Bronchial epithelial cell (primary cell): ENCODE measurements around the gene IFT81. TPM values are rescaled to one million over a fixed set of nuclear protein-coding genes. Genes with fewer than 3 reads are reported as not detected.
"Not testable (repeated sequence)": the region's sequence is repeated elsewhere in the genome, so short reads cannot be mapped to it uniquely, and the experiment has no call there.

Experiments used
- DNase-seq: peaks from one replicate; pipeline ENCODE4 v3.0.0-alpha.2; 2010; ENCODE audit warnings: low read depth
- FAIRE-seq: peaks from 2 replicates; lab custom pipeline; 2011; peaks lifted over from hg19 to GRCh38; lab: Jason Lieb, UNC
- H3K27me3 ChIP-seq: 2 replicates; pipeline ENCODE4 v1.5.1; 2011; ENCODE audit warnings: low read length; ENCODE audit not compliant: control insufficient read depth, insufficient read depth
- H3K36me3 ChIP-seq: 2 replicates; pipeline ENCODE4 v1.5.1; 2011; ENCODE audit warnings: low read length; ENCODE audit not compliant: control insufficient read depth, insufficient read depth
- H3K4me3 ChIP-seq: 2 replicates; pipeline ENCODE4 v1.5.1; 2011; ENCODE audit warnings: mild to moderate bottlenecking, low read depth, low read length, control low read depth
- CTCF ChIP-seq: IDR thresholded peaks from 2 replicates; pipeline ENCODE4 v1.5.1; 2011; ENCODE audit warnings: mild to moderate bottlenecking, moderate library complexity, low read length, control low read depth, inconsistent platforms; ENCODE audit not compliant: insufficient read depth, severe bottlenecking
- total RNA-seq: library from RNA; depleted of rRNA; stranded (reverse); fragments of >200 nt; gene quantifications from 2 replicates; pipeline ENCODE4 v1.2.1, GENCODE V29; 2014

Gene IFT81
- total RNA-seq, 1 donor from 2014 or later: 5.8 TPM

GRCh38 chr12:110249716-110250225 lies 125.6 kb downstream of the IFT81 start:
- Histone ChIP-seq H3K27me3 (no peaks in the 10 kb centered on the region), H3K4me3 (no peak overlapping the region), H3K36me3 (no peaks in the 10 kb centered on the region)
- TF ChIP-seq CTCF: no peak
- DNase-seq: no peak
- FAIRE-seq: no peak

- Histone ChIP-seq H3K4me3 (no peak overlapping the region), H3K27me3 (no peaks in the 10 kb centered on the region), H3K36me3 (no peaks in the 10 kb centered on the region)
- FAIRE-seq: no peak
- no peak for DNase-seq
- TF ChIP-seq CTCF: no peak
Observed at GRCh38 chr12:110251381-110251780, 127.2 kb downstream of the IFT81 start.

GRCh38 chr12:110252716-110253115 lies 128.6 kb downstream of the IFT81 start:
- H3K27me3 ChIP-seq: no peaks in the 10 kb centered on the region
- FAIRE-seq: no peak

GRCh38 chr12:110253176-110253575 lies 129.0 kb downstream of the IFT81 start:
- TF ChIP-seq CTCF: no peak
- FAIRE-seq (no peak), DNase-seq (no peak)
- Histone ChIP-seq H3K36me3 (no peaks in the 10 kb centered on the region), H3K4me3 (no peak overlapping the region), H3K27me3 (no peaks in the 10 kb centered on the region)

More at GRCh38 chr12:110252716-110253115, 128.6 kb downstream of the IFT81 start:
- no peak for TF ChIP-seq CTCF
- H3K36me3 ChIP-seq: no peaks in the 10 kb centered on the region
- H3K4me3 ChIP-seq: no peak overlapping the region
- DNase-seq: no peak

- DNase-seq: no peak
- Histone ChIP-seq H3K27me3 (no peaks in the 10 kb centered on the region), H3K4me3 (no peak overlapping the region), H3K36me3 (no peaks in the 10 kb centered on the region)
- FAIRE-seq: no peak
- TF ChIP-seq CTCF: no peak
Observed at GRCh38 chr12:110254971-110255540, 130.9 kb downstream of the IFT81 start.

- not testable (repeated sequence) for FAIRE-seq, DNase-seq, H3K4me3 ChIP-seq, H3K36me3 ChIP-seq, H3K27me3 ChIP-seq
Observed at GRCh38 chr12:110255890-110256456, 131.8 kb downstream of the IFT81 start.
